Upper lobe of left lung (tissue), 6 donors: ENCODE data around the gene C9orf50. TPM values are rescaled to one million over a fixed set of nuclear protein-coding genes. Genes with fewer than 3 reads are reported as not detected.
A peak's percentile ranks its signal among the peaks of the same experiment; 100 is the strongest.

ENCODE experiments used
- ATAC-seq, 2 donors: fragments of 200-7000 bp; cut with Tn5 transposase; one replicate each; pipeline ENCODE4 v1.9.1; 2022; ENCODE audit warnings: mild to moderate bottlenecking in 2 of 2, moderate library complexity in 2 of 2; ENCODE audit not compliant: low FRiP score in 2 of 2
- DNase-seq, 2 donors: peaks; one replicate each; pipeline ENCODE4 v3.0.0-alpha.2; 2019 to 2020
- H3K27ac ChIP-seq, 4 donors: fragments of 200-600 bp; sonication (generic); one replicate each; pipeline ENCODE4 v1.5.1; 2016 to 2019
- H3K27me3 ChIP-seq, 4 donors: fragments of 200-600 bp; sonication (generic); one replicate each; pipeline ENCODE4 v1.5.1; 2017 to 2019
- H3K36me3 ChIP-seq, 4 donors: fragments of 200-600 bp; sonication (generic); one replicate each; pipeline ENCODE4 v1.5.1; 2016 to 2019
- H3K4me1 ChIP-seq, 4 donors: fragments of 200-600 bp; sonication (generic); one replicate each; pipeline ENCODE4 v1.5.1; 2018 to 2019
- H3K4me3 ChIP-seq, 4 donors: fragments of 200-600 bp; sonication (generic); one replicate each; pipeline ENCODE4 v1.5.1; 2017 to 2019; ENCODE audit warnings: mild to moderate bottlenecking in 2 of 4, moderate library complexity in 1 of 4
- H3K9me3 ChIP-seq, 4 donors: fragments of 200-600 bp; sonication (generic); one replicate each; pipeline ENCODE4 v1.5.1; 2018 to 2019
- EP300 ChIP-seq, 4 donors: sonication (generic); formaldehyde crosslinking; IDR thresholded peaks; one replicate each; pipeline ENCODE4 v1.5.1; 2017; ENCODE audit warnings: antibody characterized with exemption in 4 of 4, control low read depth in 2 of 4
- POLR2A ChIP-seq, 4 donors: fragments of 450-650 bp; IDR thresholded peaks; one replicate each; pipeline ENCODE4 v1.5.1; 2016 to 2017; ENCODE audit warnings: antibody characterized with exemption in 4 of 4, mild to moderate bottlenecking in 2 of 4
- POLR2AphosphoS5 ChIP-seq, 2 donors: sonication (generic); formaldehyde crosslinking; IDR thresholded peaks; one replicate each; pipeline ENCODE4 v1.5.1; 2017; ENCODE audit warnings: antibody characterized with exemption in 2 of 2
- WGBS, 2 donors: methylation state at CpG; one replicate each; pipeline ENCODE4 v1.1.5; 2017 to 2018; 5-methylcytosine and 5-hydroxymethylcytosine counted together
- total RNA-seq, 6 donors: library from RNA; depleted of rRNA in 4 of 6; stranded (reverse); fragments of >200 nt in 4 of 6; gene quantifications; one replicate each; pipeline versions ENCODE4 v1.1.0 to v1.2.1, GENCODE V29; 2016 to 2021
- TF ChIP-seq, protein P1 (sequence below), 6 experiments: fragments of 450-650 bp in 4 of 6; fragments of 200-600 bp in 2 of 6; sonication (generic) in 2 of 6; IDR thresholded peaks; one replicate each; pipeline ENCODE4 v1.5.1; 2016 to 2019; ENCODE audit warnings: antibody characterized with exemption in 6 of 6
- donor health status: DM: no; HTN: no; CAD: no; lungs with moderate emphysema.
- donor health status: DM: no; HTN: yes; CAD: no; lungs with severe emphysema.

Gene C9orf50
- total RNA-seq, 6 donors from 2014 or later: not detected

DNA sequence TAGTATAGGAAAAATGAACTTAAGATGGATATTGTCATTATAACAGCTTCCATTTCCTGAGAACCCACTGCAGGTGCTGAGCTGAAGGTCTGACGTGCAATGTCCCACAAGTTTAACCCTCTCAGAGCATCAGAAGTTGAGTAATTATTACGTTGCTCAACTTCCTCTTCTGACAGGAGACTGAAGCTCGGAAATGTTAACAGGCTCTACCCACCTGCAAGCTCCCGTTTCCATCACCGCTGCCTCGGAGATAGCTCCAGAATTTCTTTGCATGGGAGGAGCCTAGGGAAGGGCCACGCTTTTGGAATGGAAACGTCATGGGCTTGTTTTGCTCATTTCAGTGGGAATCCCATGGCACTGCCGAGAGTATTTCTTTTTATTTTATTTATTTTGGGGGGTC is 4.0 kb upstream of the C9orf50 start:
- H3K36me3 ChIP-seq: no peaks in the 10 kb centered on the region
- 21 to 45% methylated on average over 9 of the region's 9 CpGs for WGBS, 2 donors
- peak overlapping the region; percentile 20 to 93 (median 56) for H3K27ac ChIP-seq
- H3K4me3 ChIP-seq: peak overlapping the region in 2 of 4 donors; percentile 6 to 80
- H3K27me3 ChIP-seq: peaks cover 0 to 11% (median 4%) of the 10 kb centered on the region in 4 donors
- ATAC-seq (no peak), DNase-seq (no peak)
- TF ChIP-seq, protein P1, sequence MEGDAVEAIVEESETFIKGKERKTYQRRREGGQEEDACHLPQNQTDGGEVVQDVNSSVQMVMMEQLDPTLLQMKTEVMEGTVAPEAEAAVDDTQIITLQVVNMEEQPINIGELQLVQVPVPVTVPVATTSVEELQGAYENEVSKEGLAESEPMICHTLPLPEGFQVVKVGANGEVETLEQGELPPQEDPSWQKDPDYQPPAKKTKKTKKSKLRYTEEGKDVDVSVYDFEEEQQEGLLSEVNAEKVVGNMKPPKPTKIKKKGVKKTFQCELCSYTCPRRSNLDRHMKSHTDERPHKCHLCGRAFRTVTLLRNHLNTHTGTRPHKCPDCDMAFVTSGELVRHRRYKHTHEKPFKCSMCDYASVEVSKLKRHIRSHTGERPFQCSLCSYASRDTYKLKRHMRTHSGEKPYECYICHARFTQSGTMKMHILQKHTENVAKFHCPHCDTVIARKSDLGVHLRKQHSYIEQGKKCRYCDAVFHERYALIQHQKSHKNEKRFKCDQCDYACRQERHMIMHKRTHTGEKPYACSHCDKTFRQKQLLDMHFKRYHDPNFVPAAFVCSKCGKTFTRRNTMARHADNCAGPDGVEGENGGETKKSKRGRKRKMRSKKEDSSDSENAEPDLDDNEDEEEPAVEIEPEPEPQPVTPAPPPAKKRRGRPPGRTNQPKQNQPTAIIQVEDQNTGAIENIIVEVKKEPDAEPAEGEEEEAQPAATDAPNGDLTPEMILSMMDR (IDR thresholded peaks at IDR 0.05): no peak
- TF ChIP-seq POLR2AphosphoS5 (IDR thresholded peaks at IDR 0.05): no peak
- TF ChIP-seq POLR2A (IDR thresholded peaks at IDR 0.05): no peak
- TF ChIP-seq EP300 (IDR thresholded peaks at IDR 0.05): no peak
- H3K4me1 ChIP-seq: peaks cover 32 to 65% (median 42%) of the 10 kb centered on the region in 4 donors
- no peaks in the 10 kb centered on the region for H3K9me3 ChIP-seq

DNA sequence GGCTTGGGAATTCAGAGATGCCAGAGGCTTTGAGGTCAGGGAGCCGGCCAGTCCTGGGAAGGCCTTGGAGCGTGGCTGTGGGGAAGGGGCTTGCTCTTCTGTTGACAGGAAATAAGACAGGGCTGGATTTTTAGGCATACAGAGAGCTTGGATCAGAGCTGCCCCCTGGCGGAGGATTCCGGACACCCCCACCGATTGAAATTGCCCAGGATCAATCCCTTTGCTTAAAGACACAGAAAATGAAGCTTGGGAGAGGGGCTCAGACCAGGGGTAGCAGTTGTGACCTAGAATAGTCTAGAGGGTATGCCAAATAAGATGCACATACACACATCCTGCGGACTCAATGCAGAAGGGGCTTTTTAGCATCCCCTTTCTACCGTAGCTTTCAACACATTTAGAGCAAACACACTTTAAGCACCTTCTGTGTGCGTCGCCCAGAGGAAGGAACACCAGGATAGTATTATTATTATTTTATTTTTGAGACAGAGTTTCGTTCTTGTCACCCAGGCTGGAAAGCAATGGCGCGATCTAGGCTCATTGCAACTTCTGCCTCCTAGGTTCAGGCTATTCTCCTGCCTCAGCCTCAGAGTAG is 3.4 kb upstream of the C9orf50 start:
- TF ChIP-seq EP300 (IDR thresholded peaks at IDR 0.05): no peak
- TF ChIP-seq, protein P1 (IDR thresholded peaks at IDR 0.05): peak; percentile 44 to 64 (median 58)
- Histone ChIP-seq H3K4me1 (peaks cover 34 to 63% (median 44%) of the 10 kb centered on the region in 4 donors), H3K27ac (peak overlapping the region in 2 of 4 donors; percentile 20 to 21), H3K4me3 (no peak overlapping the region), H3K27me3 (peaks cover 0 to 15% (median 4%) of the 10 kb centered on the region in 4 donors), H3K36me3 (no peaks in the 10 kb centered on the region), H3K9me3 (no peaks in the 10 kb centered on the region)
- DNase-seq (no peak), ATAC-seq (peak in 1 of 2 donors; percentile 33)
- WGBS, 2 donors: 37 to 51% methylated on average over 7 to 12 of the region's 12 CpGs

DNA sequence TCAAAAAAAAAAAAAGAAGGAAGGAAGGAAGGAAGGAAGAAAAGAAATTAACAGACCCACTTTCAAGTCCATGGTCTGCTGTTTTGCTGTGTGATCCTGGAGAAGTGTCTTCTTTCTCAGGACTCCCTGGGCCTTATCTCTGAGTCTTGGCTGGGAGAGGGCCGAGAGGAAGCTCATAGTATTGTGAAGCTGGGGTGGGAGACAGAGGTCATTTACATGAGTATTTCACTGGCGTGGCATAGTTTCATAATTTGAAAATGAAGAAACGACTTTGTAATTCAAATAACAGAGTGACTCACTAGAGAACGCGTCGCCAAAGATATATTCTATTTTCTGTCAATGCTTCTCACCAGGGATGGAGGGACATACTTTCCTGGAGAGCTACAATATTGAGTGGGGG is 2.4 kb upstream of the C9orf50 start:
- ATAC-seq (no peak), DNase-seq (no peak)
- 41 to 66% methylated on average over 6 of the region's 6 CpGs for WGBS, 2 donors
- Histone ChIP-seq H3K9me3 (no peaks in the 10 kb centered on the region), H3K4me3 (no peak overlapping the region), H3K4me1 (peaks cover 32 to 55% (median 39%) of the 10 kb centered on the region in 4 donors), H3K27ac (no peak overlapping the region), H3K27me3 (peaks cover 0 to 15% (median 4%) of the 10 kb centered on the region in 4 donors), H3K36me3 (no peaks in the 10 kb centered on the region)
- TF ChIP-seq POLR2AphosphoS5 (IDR thresholded peaks at IDR 0.05) (no peak), POLR2A (IDR thresholded peaks at IDR 0.05) (no peak), EP300 (IDR thresholded peaks at IDR 0.05) (no peak)
- TF ChIP-seq, protein P1 (IDR thresholded peaks at IDR 0.05): no peak

DNA sequence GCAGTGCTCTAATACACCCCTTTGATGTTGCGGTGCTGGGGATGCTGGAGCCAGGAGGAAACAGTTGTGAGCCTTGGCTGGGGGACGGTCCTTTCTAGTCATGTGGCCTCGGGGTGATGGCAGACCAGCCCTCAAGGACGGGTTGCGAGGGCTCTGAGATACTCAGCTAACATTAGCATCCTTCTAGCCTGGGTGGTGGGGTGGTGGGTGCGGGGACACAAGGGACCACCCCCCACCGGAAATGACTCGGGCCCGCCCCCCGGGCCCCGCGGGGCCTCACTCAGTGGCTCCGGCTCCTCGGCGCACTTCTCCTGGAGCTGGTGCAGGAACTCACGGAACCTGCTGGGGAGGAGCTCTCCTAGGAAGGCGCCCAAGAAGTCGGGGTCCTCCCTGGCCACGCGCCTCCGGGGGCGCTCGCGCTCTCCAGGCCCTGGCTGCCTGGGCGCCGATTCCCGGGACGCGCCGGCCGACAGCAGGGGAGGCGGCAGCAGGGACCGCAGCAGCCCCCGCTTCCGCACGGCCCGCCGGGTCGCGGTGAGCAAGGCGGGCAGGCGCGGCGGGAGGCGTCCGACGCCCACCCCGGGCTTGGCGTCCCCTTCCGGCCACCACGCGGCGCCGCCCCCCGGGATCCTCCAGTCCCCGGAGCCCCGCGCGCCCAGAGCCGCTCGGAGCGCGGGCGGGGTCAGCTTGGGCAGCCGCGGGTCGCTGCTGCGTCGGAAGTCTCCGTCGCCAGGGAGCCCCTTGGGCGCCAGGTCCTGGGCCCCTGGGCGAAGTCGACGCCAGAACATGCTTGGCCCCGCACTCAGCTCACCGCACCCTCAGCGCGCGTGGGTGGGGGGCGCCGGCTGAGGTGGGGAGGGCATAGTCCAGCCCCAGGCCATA is 873 bp downstream of the C9orf50 start:
- Histone ChIP-seq H3K27ac (peak overlapping the region in 2 of 4 donors; percentile 4 to 73), H3K36me3 (no peaks in the 10 kb centered on the region), H3K9me3 (no peaks in the 10 kb centered on the region), H3K4me3 (peak overlapping the region; percentile 27 to 57 (median 57)), H3K27me3 (peaks cover 0 to 15% (median 4%) of the 10 kb centered on the region in 4 donors), H3K4me1 (peaks cover 11 to 26% (median 13%) of the 10 kb centered on the region in 4 donors)
- DNase-seq (peak in 1 of 2 donors; percentile 89), ATAC-seq (peak in 1 of 2 donors; percentile 35)
- whole genome bisulfite sequencing, 2 donors: 2 to 19% methylated on average over 6 to 22 of the region's 82 CpGs
- TF ChIP-seq, protein P1 (IDR thresholded peaks at IDR 0.05): peak in 3 of 6 experiments; percentile 6 to 36 (median 11)
- no peak for TF ChIP-seq EP300 (IDR thresholded peaks at IDR 0.05)
